OCI-LY1 (cell line): ENCODE data around the gene MTG2.
"Not testable (repeated sequence)": the region's sequence is repeated elsewhere in the genome, so short reads cannot be mapped to it uniquely, and the experiment has no call there.

Experiments used
- H2AFZ ChIP-seq: fragments of 200-600 bp; sonication (generic), shearing (Covaris generic); 2 replicates; pipeline ENCODE4 v1.6.0; 2014; ENCODE audit warnings: antibody characterized with exemption, mild to moderate bottlenecking, low read length
- H3F3A ChIP-seq: fragments of 200-600 bp; sonication (generic), shearing (Covaris generic); 2 replicates; pipeline ENCODE4 v1.6.0; 2014; ENCODE audit warnings: mild to moderate bottlenecking, antibody characterized with exemption, low read length, moderate library complexity; ENCODE audit not compliant: insufficient read depth
- H3K27ac ChIP-seq: fragments of 200-600 bp; sonication (generic); 2 replicates; pipeline ENCODE4 v1.5.1; 2014; ENCODE audit warnings: low read length, mixed run types, mild to moderate bottlenecking, low read depth; ENCODE audit not compliant: poor library complexity, severe bottlenecking
- H3K27me3 ChIP-seq: fragments of 200-600 bp; sonication (generic); 2 replicates; pipeline ENCODE4 v1.6.0; 2014; ENCODE audit warnings: antibody characterized with exemption, mild to moderate bottlenecking, low read length, moderate library complexity; ENCODE audit not compliant: insufficient read depth
- H3K36me3 ChIP-seq: fragments of 200-600 bp; sonication (generic); 2 replicates; pipeline ENCODE4 v1.6.1; 2014; ENCODE audit warnings: mild to moderate bottlenecking, antibody characterized with exemption, low read length, moderate library complexity, mixed read lengths; ENCODE audit not compliant: insufficient read depth
- H3K4me1 ChIP-seq: fragments of 200-600 bp; sonication (generic); 2 replicates; pipeline ENCODE4 v1.5.1; 2014; ENCODE audit warnings: mild to moderate bottlenecking, low read length, moderate library complexity; ENCODE audit not compliant: insufficient read depth, severe bottlenecking
- H3K4me2 ChIP-seq: fragments of 200-600 bp; sonication (generic), shearing (Covaris generic); 2 replicates; pipeline ENCODE4 v1.6.1; 2014; ENCODE audit warnings: low read length
- H3K4me3 ChIP-seq: fragments of 200-600 bp; sonication (generic); 2 replicates; pipeline ENCODE4 v1.5.1; 2014; ENCODE audit warnings: low read length, low read depth, mild to moderate bottlenecking, mixed read lengths; ENCODE audit not compliant: poor library complexity, severe bottlenecking
- H3K79me2 ChIP-seq: fragments of 200-600 bp; shearing (Covaris generic); 2 replicates; pipeline ENCODE4 v1.6.1; 2016; ENCODE audit warnings: mixed run types, low read length, mixed read lengths; ENCODE audit not compliant: insufficient read depth
- H3K9ac ChIP-seq: fragments of 200-600 bp; sonication (generic), shearing (Covaris generic); 2 replicates; pipeline ENCODE4 v1.6.1; 2014; ENCODE audit warnings: mild to moderate bottlenecking, low read length, mixed read lengths
- H3K9me2 ChIP-seq: fragments of 200-600 bp; sonication (generic), shearing (Covaris generic); 2 replicates; pipeline ENCODE4 v1.6.1; 2014; ENCODE audit warnings: low read depth, mild to moderate bottlenecking, low read length, mixed read lengths
- H3K9me3 ChIP-seq: fragments of 200-600 bp; shearing (Covaris generic); 2 replicates; pipeline ENCODE4 v1.6.1; 2014; ENCODE audit warnings: low read length, mixed read lengths
- H4K20me1 ChIP-seq: fragments of 200-600 bp; sonication (generic), shearing (Covaris generic); 2 replicates; pipeline ENCODE4 v1.6.0; 2016; ENCODE audit warnings: mild to moderate bottlenecking, low read length; ENCODE audit not compliant: insufficient read depth
- CTCF ChIP-seq: fragments of 200-600 bp; sonication (generic), shearing (Covaris generic); IDR thresholded peaks from 2 replicates; pipeline ENCODE4 v1.5.1; 2017; ENCODE audit warnings: mild to moderate bottlenecking, antibody characterized with exemption, low read length, moderate library complexity, mixed read lengths
- EZH2 ChIP-seq: fragments of 200-600 bp; sonication (generic), shearing (Covaris generic); IDR thresholded peaks from 2 replicates; pipeline ENCODE4 v1.8.0; 2017; ENCODE audit warnings: borderline replicate concordance, mixed run types, mild to moderate bottlenecking, antibody characterized with exemption, low read length, moderate library complexity, mixed read lengths

MTG2 gene

GRCh38 chr20:62147125-62147524 lies 35.7 kb upstream of the MTG2 start:
- no peaks in the 10 kb centered on the region for H4K20me1 ChIP-seq
- H2AFZ ChIP-seq: no peak overlapping the region
- peaks cover 7% of the 10 kb centered on the region for H3K79me2 ChIP-seq
- no peak for TF ChIP-seq CTCF
- TF ChIP-seq EZH2: no peak
- peaks cover 13% of the 10 kb centered on the region for H3K4me1 ChIP-seq
- H3K27me3 ChIP-seq: no peaks in the 10 kb centered on the region
- no peak overlapping the region for H3K27ac ChIP-seq
- H3K9me3 ChIP-seq: no peaks in the 10 kb centered on the region
- no peak overlapping the region for H3K4me3 ChIP-seq
- H3K4me2 ChIP-seq: no peak overlapping the region
- H3K36me3 ChIP-seq: peaks cover 4% of the 10 kb centered on the region; the same call in 1 of the 2 replicates
- H3F3A ChIP-seq: no peaks in the 10 kb centered on the region
- H3K9ac ChIP-seq: no peak overlapping the region
- no peaks in the 10 kb centered on the region for H3K9me2 ChIP-seq

DNA sequence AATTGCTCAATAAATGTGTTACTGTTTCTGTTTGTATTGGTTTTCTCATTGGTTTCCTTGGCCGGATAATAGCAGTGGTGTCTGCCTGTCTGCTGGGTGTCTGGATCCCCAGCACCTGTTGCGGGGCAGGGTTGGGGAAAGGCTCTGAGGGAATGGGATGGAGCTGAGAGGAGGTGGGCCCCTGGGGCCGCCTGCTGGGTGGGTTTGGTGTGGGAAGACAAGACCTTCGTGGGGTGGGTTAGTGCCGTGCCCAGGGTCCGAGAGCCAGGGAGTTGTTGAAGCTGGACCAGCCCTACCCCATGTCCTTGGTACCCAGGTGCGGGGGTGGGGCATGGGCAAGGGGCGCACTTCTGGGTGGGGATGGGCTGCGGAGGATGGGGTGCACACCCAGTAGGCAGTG lies 35.3 kb upstream of the MTG2 start:
- Histone ChIP-seq H3K36me3 (peaks cover 6% of the 10 kb centered on the region; the same call in 1 of the 2 replicates), H3K4me1 (peaks cover 11% of the 10 kb centered on the region), H3K27ac (no peak overlapping the region), H3K9ac (no peak overlapping the region), H4K20me1 (no peaks in the 10 kb centered on the region), H3K4me3 (no peak overlapping the region), H3K4me2 (no peak overlapping the region), H3K9me2 (no peaks in the 10 kb centered on the region), H3K79me2 (peaks cover 3% of the 10 kb centered on the region), H3K9me3 (no peaks in the 10 kb centered on the region), H2AFZ (no peak overlapping the region), H3K27me3 (no peaks in the 10 kb centered on the region), H3F3A (no peaks in the 10 kb centered on the region)
- TF ChIP-seq EZH2 (no peak), CTCF (no peak)

- H3K27ac ChIP-seq, H4K20me1 ChIP-seq, H3K4me3 ChIP-seq, H2AFZ ChIP-seq, H3K79me2 ChIP-seq, H3F3A ChIP-seq, H3K9me2 ChIP-seq, H3K4me2 ChIP-seq, H3K9ac ChIP-seq, H3K27me3 ChIP-seq, H3K9me3 ChIP-seq: not testable (repeated sequence)
- H3K36me3 ChIP-seq: peaks cover 11% of the 10 kb centered on the region; the same call in 1 of the 2 replicates
- H3K4me1 ChIP-seq: peaks cover 11% of the 10 kb centered on the region
Measured at GRCh38 chr20:62148383-62148782, 34.4 kb upstream of the MTG2 start.

GRCh38 chr20:62148908-62149314 lies 33.9 kb upstream of the MTG2 start:
- Histone ChIP-seq H3K9me3 (no peaks in the 10 kb centered on the region), H3K36me3 (peaks cover 15% of the 10 kb centered on the region; the same call in 1 of the 2 replicates), H3K79me2 (no peaks in the 10 kb centered on the region), H3K9ac (no peak overlapping the region), H2AFZ (no peak overlapping the region), H3K4me1 (peaks cover 11% of the 10 kb centered on the region), H4K20me1 (no peaks in the 10 kb centered on the region), H3K4me2 (no peak overlapping the region), H3K27ac (no peak overlapping the region), H3K27me3 (no peaks in the 10 kb centered on the region), H3F3A (no peaks in the 10 kb centered on the region), H3K9me2 (no peaks in the 10 kb centered on the region), H3K4me3 (no peak overlapping the region)
- TF ChIP-seq EZH2: no peak
- TF ChIP-seq CTCF: no peak
